ENCODE results near the gene ISG20L2. TPM values are rescaled to one million over a fixed set of nuclear protein-coding genes. Genes with fewer than 3 reads are reported as not detected.

The ISG20L2 gene
- total RNA-seq, 1 donor from 2014 or later, result 28.3 TPM

GRCh38 chr1:156709757-156710489 is 18.6 kb downstream of the ISG20L2 start:
- no peak overlapping the region for H3K4me3 ChIP-seq
- no peak for TF ChIP-seq CTCF (IDR thresholded peaks at IDR 0.05)
- H3K36me3 ChIP-seq, result no peaks in the 10 kb centered on the region
- DNase-seq (no peak), ATAC-seq (peak; percentile 53)
- H3K27ac ChIP-seq, result no peak overlapping the region
- H3K27me3 ChIP-seq, result peaks cover 11% of the 10 kb centered on the region
- H3K4me1 ChIP-seq, result peaks cover 23% of the 10 kb centered on the region
- intact Hi-C loops (cut with DNase I), result no loop called here
- H3K9me3 ChIP-seq, result no peaks in the 10 kb centered on the region

- ATAC-seq, result no peak
- intact Hi-C loops (cut with DNase I), result no loop called here
- Histone ChIP-seq H3K9me3 (no peaks in the 10 kb centered on the region), H3K4me1 (peaks cover 27% of the 10 kb centered on the region), H3K36me3 (no peaks in the 10 kb centered on the region), H3K4me3 (no peak overlapping the region), H3K27me3 (peaks cover 20% of the 10 kb centered on the region), H3K27ac (no peak overlapping the region)
- no peak for TF ChIP-seq CTCF (IDR thresholded peaks at IDR 0.05)
- DNase-seq, result no peak
Measured at GRCh38 chr1:156709031-156709430, 19.5 kb downstream of the ISG20L2 start.

- Histone ChIP-seq H3K36me3 (no peaks in the 10 kb centered on the region), H3K9me3 (no peaks in the 10 kb centered on the region), H3K4me3 (no peak overlapping the region), H3K4me1 (peaks cover 27% of the 10 kb centered on the region), H3K27ac (no peak overlapping the region), H3K27me3 (peaks cover 27% of the 10 kb centered on the region)
- ATAC-seq, result no peak
- intact Hi-C loops (cut with DNase I), result no loop called here
- no peak for TF ChIP-seq CTCF (IDR thresholded peaks at IDR 0.05)
- no peak for DNase-seq
Measured at GRCh38 chr1:156708218-156708661, 20.3 kb downstream of the ISG20L2 start.

- H3K27ac ChIP-seq, result no peak overlapping the region
- H3K36me3 ChIP-seq, result no peaks in the 10 kb centered on the region
- ATAC-seq, result no peak
- H3K4me1 ChIP-seq, result peaks cover 27% of the 10 kb centered on the region
- intact Hi-C loops (cut with DNase I), result no loop called here
- TF ChIP-seq CTCF (IDR thresholded peaks at IDR 0.05), result no peak
- no peaks in the 10 kb centered on the region for H3K9me3 ChIP-seq
- H3K4me3 ChIP-seq, result no peak overlapping the region
- H3K27me3 ChIP-seq, result peaks cover 33% of the 10 kb centered on the region
- DNase-seq, result no peak
Measured at GRCh38 chr1:156707417-156708217, 20.9 kb downstream of the ISG20L2 start.

GRCh38 chr1:156706657-156707416 is 21.7 kb downstream of the ISG20L2 start:
- no peaks in the 10 kb centered on the region for H3K36me3 ChIP-seq
- H3K27ac ChIP-seq, result peak overlapping the region; percentile 44
- DNase-seq (no peak), ATAC-seq (peak; percentile 30)
- peaks cover 40% of the 10 kb centered on the region for H3K27me3 ChIP-seq
- peaks cover 27% of the 10 kb centered on the region for H3K4me1 ChIP-seq
- no peaks in the 10 kb centered on the region for H3K9me3 ChIP-seq
- TF ChIP-seq CTCF (IDR thresholded peaks at IDR 0.05), result no peak
- H3K4me3 ChIP-seq, result peak overlapping the region; percentile 48
- intact Hi-C loops (cut with DNase I), result no loop called here
